ENCODE data around the gene TGFBI. TPM values are rescaled to one million over a fixed set of nuclear protein-coding genes. Genes with fewer than 3 reads are reported as not detected.
A peak's percentile ranks its signal among the peaks of the same experiment; 100 is the strongest.

TGFBI gene
- total and polyA plus RNA-seq, 9 of the 15 experiments (the other 6 are each of a cell fraction or from before 2014, with no cell fraction given): 0.05 to 0.62 (median 0.08) TPM; not detected in 6

DNA sequence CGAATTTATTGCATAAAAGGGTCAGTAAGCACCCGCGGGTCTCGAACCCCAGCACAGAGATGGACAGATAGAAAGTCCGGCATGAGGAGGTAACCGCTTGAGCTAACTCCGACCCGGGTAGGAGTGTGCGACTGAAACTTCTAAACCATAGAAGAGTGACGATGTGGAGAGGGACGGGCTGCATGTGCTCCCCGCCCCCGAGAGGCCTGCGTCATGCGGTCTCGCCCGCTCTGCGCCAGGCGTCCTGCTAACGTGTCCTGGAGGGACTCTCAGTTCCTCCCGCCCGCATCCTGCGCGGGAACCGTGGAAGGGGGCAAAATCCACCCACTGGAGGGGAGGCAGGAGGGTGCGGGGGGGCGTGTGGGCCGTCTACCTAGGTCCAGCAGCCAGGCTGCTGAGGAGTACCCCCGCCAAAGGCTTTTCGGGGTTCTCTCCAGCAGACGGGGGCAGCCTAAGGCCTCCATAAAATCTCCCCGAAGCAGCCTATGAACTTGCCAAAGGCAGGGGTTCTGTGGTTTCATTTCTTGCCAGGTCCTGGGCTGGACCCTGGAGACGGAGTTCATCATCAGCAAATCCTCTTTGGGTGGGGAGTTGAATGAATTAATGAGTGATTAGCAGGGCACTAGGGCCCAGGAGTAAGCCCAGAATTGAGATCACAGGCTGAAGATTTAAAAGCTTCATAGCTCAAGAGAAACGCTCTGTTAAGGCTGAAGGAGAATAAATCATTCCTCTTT, 51.9 kb downstream of the TGFBI start (continued):
- TF ChIP-seq HBP1 (CRISPR knock-in tag; IDR thresholded peaks at IDR 0.05) (no peak), FIP1L1 (IDR thresholded peaks at IDR 0.05; ENCODE audit: low read depth, low read length, poor library complexity, severe bottlenecking) (no peak), ZNF431 (CRISPR knock-in tag; IDR thresholded peaks at IDR 0.05) (peak; percentile 61; the same call in 1 of the 2 replicates), ZNF589 (CRISPR knock-in tag; IDR thresholded peaks at IDR 0.05; ENCODE audit: low read depth) (no peak), SIRT6 (IDR thresholded peaks at IDR 0.05; ENCODE audit: low read depth, low read length) (no peak), SMAD4 (CRISPR knock-in tag; conservative IDR thresholded peaks at IDR 0.05) (0 out of 2 replicates have a peak, but pooled peaks have one; percentile 42), BCOR (IDR thresholded peaks at IDR 0.05) (no peak), GABPA (tag; conservative IDR thresholded peaks at IDR 0.05; ENCODE audit: low read depth) (no peak), ZFP1 (CRISPR knock-in tag; IDR thresholded peaks at IDR 0.05) (no peak), THRB (CRISPR knock-in tag; conservative IDR thresholded peaks at IDR 0.05) (no peak), ZKSCAN3 (CRISPR knock-in tag; IDR thresholded peaks at IDR 0.05) (no peak), XRCC4 (IDR thresholded peaks at IDR 0.05; ENCODE audit: extremely low read depth, insufficient read depth, insufficient read length) (no peak), ZNF23 (CRISPR knock-in tag; IDR thresholded peaks at IDR 0.05) (no peak), ID3 (CRISPR knock-in tag; IDR thresholded peaks at IDR 0.05) (no peak), ID3 (tag; IDR thresholded peaks at IDR 0.05) (no peak), CC2D1A (IDR thresholded peaks at IDR 0.05) (no peak), ETS2 (tag; IDR thresholded peaks at IDR 0.05; ENCODE audit: borderline replicate concordance, poor library complexity, severe bottlenecking) (no peak), COPS2 (conservative IDR thresholded peaks at IDR 0.05) (no peak), FOSL1 (tag; conservative IDR thresholded peaks at IDR 0.05) (no peak), ZNF384 (IDR thresholded peaks at IDR 0.05; ENCODE audit: low read depth, low read length) (no peak), ETV6 (IDR thresholded peaks at IDR 0.05; ENCODE audit: borderline replicate concordance in 1 of 2, low read depth in 2 of 2, low read length in 1 of 2) (no peak), ETV6 (CRISPR knock-in tag; IDR thresholded peaks at IDR 0.05; ENCODE audit: borderline replicate concordance) (peak; percentile 59; the same call in 1 of the 2 replicates)
- TF ChIP-seq, protein P1, sequence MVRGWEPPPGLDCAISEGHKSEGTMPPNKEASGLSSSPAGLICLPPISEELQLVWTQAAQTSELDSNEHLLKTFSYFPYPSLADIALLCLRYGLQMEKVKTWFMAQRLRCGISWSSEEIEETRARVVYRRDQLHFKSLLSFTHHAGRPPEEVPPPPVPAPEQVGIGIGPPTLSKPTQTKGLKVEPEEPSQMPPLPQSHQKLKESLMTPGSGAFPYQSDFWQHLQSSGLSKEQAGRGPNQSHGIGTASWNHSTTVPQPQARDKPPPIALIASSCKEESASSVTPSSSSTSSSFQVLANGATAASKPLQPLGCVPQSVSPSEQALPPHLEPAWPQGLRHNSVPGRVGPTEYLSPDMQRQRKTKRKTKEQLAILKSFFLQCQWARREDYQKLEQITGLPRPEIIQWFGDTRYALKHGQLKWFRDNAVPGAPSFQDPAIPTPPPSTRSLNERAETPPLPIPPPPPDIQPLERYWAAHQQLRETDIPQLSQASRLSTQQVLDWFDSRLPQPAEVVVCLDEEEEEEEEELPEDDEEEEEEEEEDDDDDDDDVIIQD (CRISPR knock-in tag; IDR thresholded peaks at IDR 0.05): no peak
